Thyroid gland (tissue), 4 donors: ENCODE measurements around the gene WSCD2.

Experiments used
- POLR2A ChIP-seq, 2 donors: fragments of 450-650 bp; IDR thresholded peaks; one replicate each; pipeline ENCODE4 v1.6.1; 2017; ENCODE audit warnings: antibody characterized with exemption in 2 of 2, mild to moderate bottlenecking in 2 of 2, moderate library complexity in 1 of 2
- TF ChIP-seq, protein P1 (sequence below), 6 experiments: fragments of 200-600 bp in 3 of 6; fragments of 450-650 bp in 3 of 6; sonication (generic) in 3 of 6; IDR thresholded peaks; one replicate each; pipeline ENCODE4 v1.5.1; 2016 to 2019; ENCODE audit warnings: antibody characterized with exemption in 6 of 6, mild to moderate bottlenecking in 2 of 6, inconsistent platforms in 1 of 6, moderate library complexity in 1 of 6

DNA sequence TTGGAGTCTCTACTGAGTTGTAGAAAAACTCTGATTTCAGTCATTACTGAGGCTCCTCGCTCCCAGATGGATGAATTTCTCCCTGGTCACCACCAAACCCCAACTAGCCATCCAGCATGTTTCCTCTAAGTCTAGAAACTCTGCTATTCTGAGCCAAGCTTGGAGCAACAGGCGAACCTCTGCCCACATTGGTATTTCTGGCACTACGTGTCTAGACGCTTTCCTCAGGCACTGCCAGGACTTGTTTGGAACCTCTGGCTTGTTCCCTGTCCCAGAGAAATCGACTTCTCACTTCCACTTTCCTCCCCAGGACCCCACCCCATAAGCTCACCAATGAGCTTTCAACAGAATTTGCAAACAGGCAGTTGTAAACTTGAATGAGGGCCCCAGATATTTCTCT is 27.6 kb downstream of the WSCD2 start:
- TF ChIP-seq, protein P1, sequence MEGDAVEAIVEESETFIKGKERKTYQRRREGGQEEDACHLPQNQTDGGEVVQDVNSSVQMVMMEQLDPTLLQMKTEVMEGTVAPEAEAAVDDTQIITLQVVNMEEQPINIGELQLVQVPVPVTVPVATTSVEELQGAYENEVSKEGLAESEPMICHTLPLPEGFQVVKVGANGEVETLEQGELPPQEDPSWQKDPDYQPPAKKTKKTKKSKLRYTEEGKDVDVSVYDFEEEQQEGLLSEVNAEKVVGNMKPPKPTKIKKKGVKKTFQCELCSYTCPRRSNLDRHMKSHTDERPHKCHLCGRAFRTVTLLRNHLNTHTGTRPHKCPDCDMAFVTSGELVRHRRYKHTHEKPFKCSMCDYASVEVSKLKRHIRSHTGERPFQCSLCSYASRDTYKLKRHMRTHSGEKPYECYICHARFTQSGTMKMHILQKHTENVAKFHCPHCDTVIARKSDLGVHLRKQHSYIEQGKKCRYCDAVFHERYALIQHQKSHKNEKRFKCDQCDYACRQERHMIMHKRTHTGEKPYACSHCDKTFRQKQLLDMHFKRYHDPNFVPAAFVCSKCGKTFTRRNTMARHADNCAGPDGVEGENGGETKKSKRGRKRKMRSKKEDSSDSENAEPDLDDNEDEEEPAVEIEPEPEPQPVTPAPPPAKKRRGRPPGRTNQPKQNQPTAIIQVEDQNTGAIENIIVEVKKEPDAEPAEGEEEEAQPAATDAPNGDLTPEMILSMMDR (IDR thresholded peaks at IDR 0.05): no peak
- TF ChIP-seq POLR2A (IDR thresholded peaks at IDR 0.05): no peak
